Left ventricle myocardium inferior (tissue), 1 donor: ENCODE data around the gene SLC50A1. TPM values are rescaled to one million over a fixed set of nuclear protein-coding genes. Genes with fewer than 3 reads are reported as not detected.
"Not testable (repeated sequence)": the region's sequence is repeated elsewhere in the genome, so short reads cannot be mapped to it uniquely, and the experiment has no call there.

ENCODE experiments used
- DNase-seq: peaks from one replicate; pipeline ENCODE4 v3.0.0-alpha.2; 2020
- H3K27ac ChIP-seq: fragments of 200-600 bp; replicated peaks from 2 replicates; pipeline ENCODE4 v1.8.0; 2021
- H3K27me3 ChIP-seq: fragments of 200-600 bp; 2 replicates; pipeline ENCODE4 v1.8.0; 2021; ENCODE audit warnings: low read depth
- H3K36me3 ChIP-seq: fragments of 200-600 bp; 2 replicates; pipeline ENCODE4 v1.8.0; 2021
- H3K4me1 ChIP-seq: fragments of 200-600 bp; 2 replicates; pipeline ENCODE4 v1.8.0; 2021
- H3K4me3 ChIP-seq: fragments of 200-600 bp; 2 replicates; pipeline ENCODE4 v1.8.0; 2021; ENCODE audit warnings: mild to moderate bottlenecking, moderate library complexity
- H3K9me3 ChIP-seq: fragments of 200-600 bp; replicated peaks from 2 replicates; pipeline ENCODE4 v1.8.0; 2021
- CTCF ChIP-seq: fragments of 200-600 bp; IDR thresholded peaks from 2 replicates; pipeline ENCODE4 v1.8.0; 2021; ENCODE audit warnings: antibody characterized with exemption, mild to moderate bottlenecking, borderline replicate concordance
- intact Hi-C: fragments of 100-400 bp; cut with micrococcal nuclease; formaldehyde crosslinking; loops from one replicate; pipeline ENCODE4 v1.11.0; 2022
- total RNA-seq: library from RNA; stranded (reverse); fragmentation: NEBNext Ultra II Directional; extraction: Animal tissue kit (Norgen Biotek cat#: 25700); gene quantifications from one replicate; pipeline ENCODE4 v1.2.1, GENCODE V29; 2021
- donor health status: DM: no; HTN: yes; CAD: no; lungs with severe emphysema.

SLC50A1 gene
- total RNA-seq, 1 donor from 2014 or later = 8.2 TPM

GRCh38 chr1:155166051-155166470 is 30.4 kb downstream of the SLC50A1 start:
- peak overlapping the region; percentile 47 for H3K4me3 ChIP-seq
- intact Hi-C loops = loop anchor here (5.0 kb wide), 1 partner anchor 74 kb away; no protein-coding TSS in a partner anchor

GRCh38 chr1:155166471-155167165 is 31.0 kb downstream of the SLC50A1 start:
- intact Hi-C loops = loop anchor here (5.0 kb wide), 1 partner anchor 74 kb away; no protein-coding TSS in a partner anchor
- H3K4me3 ChIP-seq = peak overlapping the region; percentile 47

More at GRCh38 chr1:155166051-155166470, 30.4 kb downstream of the SLC50A1 start:
- H3K36me3 ChIP-seq = peaks cover 23% of the 10 kb centered on the region
- peak overlapping the region; percentile 90 for H3K27ac ChIP-seq
- H3K4me1 ChIP-seq = peaks cover 31% of the 10 kb centered on the region
- DNase-seq = no peak
- TF ChIP-seq CTCF = no peak
- peaks cover 7% of the 10 kb centered on the region for H3K9me3 ChIP-seq
- H3K27me3 ChIP-seq = no peaks in the 10 kb centered on the region

GRCh38 chr1:155167166-155168104 is 31.8 kb downstream of the SLC50A1 start:
- intact Hi-C loops = loop anchor here (5.0 kb wide), 1 partner anchor 75 kb away; no protein-coding TSS in a partner anchor
- peak overlapping the region; percentile 47 for H3K4me3 ChIP-seq
- TF ChIP-seq CTCF = peak; percentile 86
- H3K27me3 ChIP-seq = no peaks in the 10 kb centered on the region
- peaks cover 23% of the 10 kb centered on the region for H3K36me3 ChIP-seq
- H3K27ac ChIP-seq = peak overlapping the region; percentile 90
- peak; percentile 90 for DNase-seq
- H3K9me3 ChIP-seq = peaks cover 7% of the 10 kb centered on the region
- peaks cover 43% of the 10 kb centered on the region for H3K4me1 ChIP-seq

More at GRCh38 chr1:155166471-155167165, 31.0 kb downstream of the SLC50A1 start:
- Histone ChIP-seq H3K27ac (peak overlapping the region; percentile 90), H3K27me3 (no peaks in the 10 kb centered on the region), H3K4me1 (peaks cover 36% of the 10 kb centered on the region), H3K36me3 (peaks cover 23% of the 10 kb centered on the region), H3K9me3 (peaks cover 7% of the 10 kb centered on the region)
- no peak for TF ChIP-seq CTCF
- peak; percentile 81 for DNase-seq

GRCh38 chr1:155168105-155168445 is 32.4 kb downstream of the SLC50A1 start:
- Histone ChIP-seq H3K36me3 (peaks cover 23% of the 10 kb centered on the region), H3K4me1 (peaks cover 50% of the 10 kb centered on the region), H3K27ac (peak overlapping the region; percentile 90)
- intact Hi-C loops = loop anchor here (5.0 kb wide), 1 partner anchor 76 kb away; no protein-coding TSS in a partner anchor
- H3K4me3 ChIP-seq, H3K27me3 ChIP-seq, DNase-seq, H3K9me3 ChIP-seq: not testable (repeated sequence)

GRCh38 chr1:155168456-155169210 is 33.0 kb downstream of the SLC50A1 start:
- H3K4me1 ChIP-seq = peaks cover 55% of the 10 kb centered on the region
- peaks cover 7% of the 10 kb centered on the region for H3K9me3 ChIP-seq
- no peak overlapping the region for H3K4me3 ChIP-seq
- DNase-seq = no peak
- H3K27ac ChIP-seq = no peak overlapping the region
- no peak for TF ChIP-seq CTCF
- peaks cover 23% of the 10 kb centered on the region for H3K36me3 ChIP-seq
- intact Hi-C loops = loop anchor here (5.0 kb wide), 1 partner anchor 76 kb away; no protein-coding TSS in a partner anchor
- H3K27me3 ChIP-seq = peaks cover 2% of the 10 kb centered on the region
